DMS 273 (cell line): ENCODE data around the gene YWHAG.

Experiments
- DNase-seq: peaks from one replicate; lab custom pipeline; 2025; ENCODE audit not compliant: unreplicated experiment; lab: John Stamatoyannopoulos, UW

Gene YWHAG

DNA sequence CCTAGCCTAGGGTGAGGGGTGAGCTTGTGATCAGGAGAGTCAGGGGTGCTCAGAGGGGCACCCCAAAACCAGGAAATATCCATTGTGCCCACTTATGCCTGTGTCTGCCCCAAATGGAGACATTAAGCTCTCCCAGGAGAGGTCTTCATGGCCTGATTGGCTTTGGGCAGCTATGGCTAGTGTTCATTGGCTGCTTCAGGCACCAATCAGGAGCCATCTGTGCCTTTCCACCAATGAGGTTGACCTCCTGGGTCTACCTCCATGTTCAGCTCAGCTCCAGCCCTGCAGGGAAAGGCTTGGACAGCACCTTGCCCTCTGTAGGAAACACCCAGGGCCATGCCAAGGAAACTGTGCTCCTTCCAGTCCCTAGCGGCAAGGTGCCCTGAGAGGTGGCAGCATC, 80.3 kb downstream of the YWHAG start:
- DNase-seq = peak; percentile 69
